Hepatocyte (in vitro differentiated cells): Measurements from ENCODE around the gene P2RY8. TPM values are rescaled to one million over a fixed set of nuclear protein-coding genes. Genes with fewer than 3 reads are reported as not detected.

ENCODE experiments used
- DNase-seq: peaks from one replicate; pipeline ENCODE4 v3.0.0-alpha.2; 2016; ENCODE audit warnings: low spot score
- H2AFZ ChIP-seq: fragments of 200-600 bp; sonication (generic); 2 replicates; pipeline ENCODE4 v1.6.0; 2016; ENCODE audit warnings: antibody characterized with exemption, mild to moderate bottlenecking
- H3K27ac ChIP-seq: fragments of 200-600 bp; sonication (generic); 2 replicates; pipeline ENCODE4 v1.5.1; 2016; ENCODE audit warnings: mild to moderate bottlenecking
- H3K27me3 ChIP-seq: fragments of 200-600 bp; sonication (generic); 2 replicates; pipeline ENCODE4 v1.6.1; 2016
- H3K36me3 ChIP-seq: fragments of 200-600 bp; sonication (generic); replicated peaks from 2 replicates; pipeline ENCODE4 v1.5.1; 2016; ENCODE audit warnings: low read depth; ENCODE audit not compliant: insufficient read depth
- H3K4me1 ChIP-seq: fragments of 200-600 bp; sonication (generic); 2 replicates; pipeline ENCODE4 v1.5.1; 2016; ENCODE audit warnings: mild to moderate bottlenecking, moderate library complexity; ENCODE audit not compliant: insufficient read depth
- H3K4me2 ChIP-seq: fragments of 200-600 bp; sonication (generic); 2 replicates; pipeline ENCODE4 v1.6.0; 2016
- H3K4me3 ChIP-seq: fragments of 200-600 bp; sonication (generic); 2 replicates; pipeline ENCODE4 v1.5.1; 2016; ENCODE audit warnings: mild to moderate bottlenecking
- H3K79me2 ChIP-seq: fragments of 200-600 bp; sonication (generic); 2 replicates; pipeline ENCODE4 v1.6.0; 2017; ENCODE audit warnings: mild to moderate bottlenecking
- H3K9me2 ChIP-seq: fragments of 200-600 bp; sonication (generic); replicated peaks from 2 replicates; pipeline ENCODE4 v1.6.0; 2017; ENCODE audit warnings: mild to moderate bottlenecking; ENCODE audit not compliant: insufficient read depth
- H3K9me3 ChIP-seq: fragments of 200-600 bp; sonication (generic); 2 replicates; pipeline ENCODE4 v1.5.1; 2016; ENCODE audit warnings: low read depth, mild to moderate bottlenecking
- H4K20me1 ChIP-seq: fragments of 200-600 bp; sonication (generic); 2 replicates; pipeline ENCODE4 v1.6.0; 2016; ENCODE audit warnings: mild to moderate bottlenecking; ENCODE audit not compliant: insufficient read depth, poor library complexity, severe bottlenecking
- CTCF ChIP-seq: fragments of 200-600 bp; sonication (generic); IDR thresholded peaks from 2 replicates; pipeline ENCODE4 v1.5.1; 2016; ENCODE audit warnings: antibody characterized with exemption, mild to moderate bottlenecking; ENCODE audit not compliant: poor library complexity
- EZH2 ChIP-seq: fragments of 200-600 bp; sonication (generic); IDR thresholded peaks from 2 replicates; pipeline ENCODE4 v1.6.1; 2016; ENCODE audit warnings: antibody characterized with exemption, mild to moderate bottlenecking, borderline replicate concordance
- EZH2phosphoT487 ChIP-seq: fragments of 200-600 bp; sonication (generic); IDR thresholded peaks from one replicate; pipeline ENCODE4 v1.6.1; 2018; ENCODE audit warnings: antibody characterized with exemption, mild to moderate bottlenecking, low read depth, moderate library complexity; ENCODE audit not compliant: unreplicated experiment, severe bottlenecking
- WGBS: methylation state at CpG from one replicate; pipeline ENCODE4 v1.1.6; 2016; ENCODE audit warnings: low lambda C conversion rate; ENCODE audit errors: missing lambda C conversion rate; 5-methylcytosine and 5-hydroxymethylcytosine counted together
- polyA plus RNA-seq: library from polyadenylated mRNA; unstranded; fragments of >200 nt; fragmentation: Nextera tagmentation; extraction: Ambion mirVana; gene quantifications from 2 replicates; pipeline ENCODE4 v1.2.1, GENCODE V29; 2016
- total RNA-seq: library from RNA; depleted of rRNA; stranded (reverse); fragments of >200 nt; gene quantifications from 2 replicates; pipeline ENCODE4 v1.2.3, GENCODE V29; 2014

Gene P2RY8
- total and polyA plus RNA-seq, 2 experiments from 2014 or later = 0.07 to 0.54 TPM

- Histone ChIP-seq H3K36me3 (no peaks in the 10 kb centered on the region), H3K4me3 (no peak overlapping the region), H3K4me1 (no peaks in the 10 kb centered on the region), H2AFZ (no peak overlapping the region), H3K4me2 (no peak overlapping the region), H3K9me3 (no peaks in the 10 kb centered on the region), H4K20me1 (no peaks in the 10 kb centered on the region), H3K27me3 (no peaks in the 10 kb centered on the region), H3K79me2 (no peaks in the 10 kb centered on the region), H3K9me2 (no peaks in the 10 kb centered on the region), H3K27ac (no peak overlapping the region)
- TF ChIP-seq CTCF (no peak), EZH2phosphoT487 (no peak), EZH2 (no peak)
- DNase-seq = no peak
Measured at GRCh38 chrX:1462110-1462509, 74.9 kb downstream of the P2RY8 start.

GRCh38 chrX:1455948-1456280 is 81.1 kb downstream of the P2RY8 start:
- no peak for DNase-seq
- H3K4me3 ChIP-seq = no peak overlapping the region
- WGBS = 84% methylated on average over 3 of the region's 3 CpGs

GRCh38 chrX:1453951-1454785 is 82.8 kb downstream of the P2RY8 start:
- H3K27me3 ChIP-seq = no peaks in the 10 kb centered on the region
- no peak overlapping the region for H3K4me3 ChIP-seq
- DNase-seq = peak; percentile 90
- no peaks in the 10 kb centered on the region for H3K9me2 ChIP-seq
- H4K20me1 ChIP-seq = no peaks in the 10 kb centered on the region
- no peaks in the 10 kb centered on the region for H3K36me3 ChIP-seq
- peaks cover 31% of the 10 kb centered on the region for H3K79me2 ChIP-seq
- no peaks in the 10 kb centered on the region for H3K9me3 ChIP-seq
- H3K4me1 ChIP-seq = no peaks in the 10 kb centered on the region
- no peak overlapping the region for H2AFZ ChIP-seq
- H3K4me2 ChIP-seq = peak overlapping the region; percentile 76
- TF ChIP-seq EZH2 (no peak), EZH2phosphoT487 (no peak), CTCF (peak; percentile 96)
- WGBS = 16% methylated on average over 21 of the region's 45 CpGs
- no peak overlapping the region for H3K27ac ChIP-seq

More at GRCh38 chrX:1455948-1456280, 81.1 kb downstream of the P2RY8 start:
- TF ChIP-seq CTCF (no peak), EZH2 (no peak), EZH2phosphoT487 (no peak)
- Histone ChIP-seq H3K9me2 (no peaks in the 10 kb centered on the region), H4K20me1 (no peaks in the 10 kb centered on the region), H3K79me2 (peaks cover 14% of the 10 kb centered on the region), H3K9me3 (no peaks in the 10 kb centered on the region), H2AFZ (no peak overlapping the region), H3K4me2 (no peak overlapping the region), H3K36me3 (no peaks in the 10 kb centered on the region), H3K4me1 (no peaks in the 10 kb centered on the region), H3K27me3 (no peaks in the 10 kb centered on the region), H3K27ac (no peak overlapping the region)
